ENCODE data around the gene SH2D3C.

Gene SH2D3C

GRCh38 chr9:127812011-127812410 lies 33.5 kb upstream of the SH2D3C start:
- no peaks in the 10 kb centered on the region for H3K27me3 ChIP-seq (replicated peaks; ENCODE audit: insufficient read depth, low read length)
- peaks cover 2% of the 10 kb centered on the region; the same call in 1 of the 2 replicates for H3K79me2 ChIP-seq (ENCODE audit: low read length)
- no peaks in the 10 kb centered on the region for H3K9me2 ChIP-seq (replicated peaks; ENCODE audit: insufficient read depth, low read length)
- no peak overlapping the region for H3K9ac ChIP-seq (ENCODE audit: low read length)
- H3K36me3 ChIP-seq (replicated peaks; ENCODE audit: insufficient read depth, low read length), result no peaks in the 10 kb centered on the region; the same call in 1 of the 2 replicates
- H3K9me3 ChIP-seq (replicated peaks; ENCODE audit: insufficient read depth, low read length), result no peaks in the 10 kb centered on the region
- H3K4me3 ChIP-seq (ENCODE audit: low read length), result no peak overlapping the region
- no peaks in the 10 kb centered on the region for H3F3A ChIP-seq (ENCODE audit: insufficient read depth, low read length)
- H3K27ac ChIP-seq (ENCODE audit: low read length), result no peak overlapping the region
- TF ChIP-seq, protein P1, sequence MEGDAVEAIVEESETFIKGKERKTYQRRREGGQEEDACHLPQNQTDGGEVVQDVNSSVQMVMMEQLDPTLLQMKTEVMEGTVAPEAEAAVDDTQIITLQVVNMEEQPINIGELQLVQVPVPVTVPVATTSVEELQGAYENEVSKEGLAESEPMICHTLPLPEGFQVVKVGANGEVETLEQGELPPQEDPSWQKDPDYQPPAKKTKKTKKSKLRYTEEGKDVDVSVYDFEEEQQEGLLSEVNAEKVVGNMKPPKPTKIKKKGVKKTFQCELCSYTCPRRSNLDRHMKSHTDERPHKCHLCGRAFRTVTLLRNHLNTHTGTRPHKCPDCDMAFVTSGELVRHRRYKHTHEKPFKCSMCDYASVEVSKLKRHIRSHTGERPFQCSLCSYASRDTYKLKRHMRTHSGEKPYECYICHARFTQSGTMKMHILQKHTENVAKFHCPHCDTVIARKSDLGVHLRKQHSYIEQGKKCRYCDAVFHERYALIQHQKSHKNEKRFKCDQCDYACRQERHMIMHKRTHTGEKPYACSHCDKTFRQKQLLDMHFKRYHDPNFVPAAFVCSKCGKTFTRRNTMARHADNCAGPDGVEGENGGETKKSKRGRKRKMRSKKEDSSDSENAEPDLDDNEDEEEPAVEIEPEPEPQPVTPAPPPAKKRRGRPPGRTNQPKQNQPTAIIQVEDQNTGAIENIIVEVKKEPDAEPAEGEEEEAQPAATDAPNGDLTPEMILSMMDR (IDR thresholded peaks at IDR 0.05; ENCODE audit: low read length), result no peak
- TF ChIP-seq EZH2 (optimal IDR thresholded peaks at IDR 0.05; ENCODE audit: low read depth, low read length) (no peak), EZH2phosphoT487 (IDR thresholded peaks at IDR 0.05; ENCODE audit: low read length) (no peak)
- H2AFZ ChIP-seq (ENCODE audit: low read length), result no peak overlapping the region
- no peaks in the 10 kb centered on the region for H3K4me1 ChIP-seq (ENCODE audit: low read length)
- DNase-seq, result no peak
- H4K20me1 ChIP-seq (ENCODE audit: insufficient read depth, low read length), result no peaks in the 10 kb centered on the region
- H3K4me2 ChIP-seq (ENCODE audit: low read depth, low read length), result no peak overlapping the region

DNA sequence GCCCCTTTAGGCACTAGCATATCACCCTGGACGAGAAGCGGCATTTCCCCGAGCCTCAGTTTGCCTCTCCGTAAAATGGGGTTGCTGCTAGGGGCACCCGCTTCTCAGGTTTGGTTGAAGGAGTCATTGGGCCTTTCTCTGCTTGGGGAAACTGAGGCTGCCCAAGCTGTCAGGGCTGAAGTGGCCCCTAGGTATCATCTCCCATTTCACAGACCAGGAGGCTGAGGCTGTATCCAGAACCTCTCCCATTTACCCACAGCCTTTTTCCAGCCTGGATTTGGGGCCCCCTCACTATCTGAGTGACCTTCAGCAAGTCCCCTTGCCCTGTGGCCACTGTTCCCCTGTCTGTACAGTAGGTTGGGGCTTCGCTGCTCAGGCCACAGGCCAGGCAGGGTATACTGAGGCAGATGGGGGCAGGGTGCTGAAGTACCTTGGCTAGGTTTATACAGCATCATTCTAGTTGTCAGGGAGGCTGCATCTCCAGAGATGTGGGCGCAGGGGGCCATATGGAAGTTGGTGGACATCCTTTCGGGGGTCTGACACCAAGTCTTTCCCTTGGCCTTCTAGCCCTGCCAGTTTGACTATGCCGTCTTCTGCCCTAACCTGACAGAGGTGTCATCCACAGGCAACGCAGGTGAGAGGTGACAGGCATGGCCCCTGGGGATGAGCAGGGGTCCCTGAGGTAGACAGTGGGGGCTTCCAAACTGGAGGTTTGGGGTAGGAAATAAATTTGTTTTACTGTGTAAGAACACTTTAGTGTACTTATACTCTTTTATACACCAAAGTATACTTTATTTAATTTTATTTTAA lies 32.1 kb upstream of the SH2D3C start:
- Histone ChIP-seq H3K27me3 (replicated peaks; ENCODE audit: insufficient read depth, low read length) (no peaks in the 10 kb centered on the region), H3K9me3 (replicated peaks; ENCODE audit: insufficient read depth, low read length) (no peaks in the 10 kb centered on the region), H3K79me2 (ENCODE audit: low read length) (peaks cover 15% of the 10 kb centered on the region), H3K9me2 (replicated peaks; ENCODE audit: insufficient read depth, low read length) (no peaks in the 10 kb centered on the region), H3K27ac (ENCODE audit: low read length) (no peak overlapping the region), H3K9ac (ENCODE audit: low read length) (no peak overlapping the region), H3K36me3 (replicated peaks; ENCODE audit: insufficient read depth, low read length) (no peaks in the 10 kb centered on the region; the same call in none of the 2 replicates), H4K20me1 (ENCODE audit: insufficient read depth, low read length) (no peaks in the 10 kb centered on the region), H3K4me2 (ENCODE audit: low read depth, low read length) (no peak overlapping the region), H3F3A (ENCODE audit: insufficient read depth, low read length) (no peaks in the 10 kb centered on the region), H2AFZ (ENCODE audit: low read length) (no peak overlapping the region), H3K4me1 (ENCODE audit: low read length) (no peaks in the 10 kb centered on the region), H3K4me3 (ENCODE audit: low read length) (no peak overlapping the region)
- no peak for DNase-seq
- TF ChIP-seq EZH2 (optimal IDR thresholded peaks at IDR 0.05; ENCODE audit: low read depth, low read length), result no peak
- TF ChIP-seq, protein P1 (IDR thresholded peaks at IDR 0.05; ENCODE audit: low read length), result no peak
- TF ChIP-seq EZH2phosphoT487 (IDR thresholded peaks at IDR 0.05; ENCODE audit: low read length), result no peak

GRCh38 chr9:127809540-127810377 lies 31.3 kb upstream of the SH2D3C start:
- no peaks in the 10 kb centered on the region for H3K4me1 ChIP-seq (ENCODE audit: low read length)
- no peaks in the 10 kb centered on the region for H3K9me3 ChIP-seq (replicated peaks; ENCODE audit: insufficient read depth, low read length)
- H2AFZ ChIP-seq (ENCODE audit: low read length), result no peak overlapping the region
- H3K4me2 ChIP-seq (ENCODE audit: low read depth, low read length), result no peak overlapping the region
- peaks cover 21% of the 10 kb centered on the region for H3K79me2 ChIP-seq (ENCODE audit: low read length)
- no peaks in the 10 kb centered on the region for H3K9me2 ChIP-seq (replicated peaks; ENCODE audit: insufficient read depth, low read length)
- TF ChIP-seq EZH2phosphoT487 (IDR thresholded peaks at IDR 0.05; ENCODE audit: low read length), result no peak
- no peak for TF ChIP-seq EZH2 (optimal IDR thresholded peaks at IDR 0.05; ENCODE audit: low read depth, low read length)
- TF ChIP-seq, protein P1 (IDR thresholded peaks at IDR 0.05; ENCODE audit: low read length), result no peak
- no peak overlapping the region for H3K9ac ChIP-seq (ENCODE audit: low read length)
- H3K27me3 ChIP-seq (replicated peaks; ENCODE audit: insufficient read depth, low read length), result no peaks in the 10 kb centered on the region
- no peaks in the 10 kb centered on the region for H4K20me1 ChIP-seq (ENCODE audit: insufficient read depth, low read length)
- no peaks in the 10 kb centered on the region; the same call in none of the 2 replicates for H3K36me3 ChIP-seq (replicated peaks; ENCODE audit: insufficient read depth, low read length)
- H3F3A ChIP-seq (ENCODE audit: insufficient read depth, low read length), result no peaks in the 10 kb centered on the region
- no peak for DNase-seq
- H3K27ac ChIP-seq (ENCODE audit: low read length), result no peak overlapping the region
- no peak overlapping the region for H3K4me3 ChIP-seq (ENCODE audit: low read length)
